Lower lobe of right lung (tissue), 2 donors: Measurements from ENCODE around the gene ZXDC. TPM values are rescaled to one million over a fixed set of nuclear protein-coding genes. Genes with fewer than 3 reads are reported as not detected.

Experiments used
- ATAC-seq, 2 donors: fragments of 200-7000 bp; cut with Tn5 transposase; one replicate each; pipeline ENCODE4 v1.9.1; 2020 to 2022; ENCODE audit warnings: mild to moderate bottlenecking in 2 of 2, moderate library complexity in 2 of 2
- DNase-seq: peaks from one replicate; pipeline ENCODE4 v3.0.0-alpha.2; 2020
- H3K27ac ChIP-seq: fragments of 200-600 bp; one replicate; pipeline ENCODE4 v1.8.0; 2022
- H3K27me3 ChIP-seq: fragments of 200-600 bp; one replicate; pipeline ENCODE4 v1.8.0; 2022; ENCODE audit warnings: low read depth
- H3K36me3 ChIP-seq: fragments of 200-600 bp; one replicate; pipeline ENCODE4 v1.8.0; 2022; ENCODE audit warnings: mild to moderate bottlenecking
- H3K4me1 ChIP-seq: fragments of 200-600 bp; one replicate; pipeline ENCODE4 v1.8.0; 2022
- H3K4me3 ChIP-seq: fragments of 200-600 bp; one replicate; pipeline ENCODE4 v1.8.0; 2022; ENCODE audit warnings: mild to moderate bottlenecking
- H3K9me3 ChIP-seq: fragments of 200-600 bp; one replicate; pipeline ENCODE4 v1.8.0; 2022
- CTCF ChIP-seq: fragments of 200-600 bp; IDR thresholded peaks from one replicate; pipeline ENCODE4 v1.8.0; 2022; ENCODE audit warnings: antibody characterized with exemption, mild to moderate bottlenecking
- intact Hi-C: fragments of 100-400 bp; cut with DNase I; formaldehyde crosslinking; loops from one replicate; pipeline ENCODE4 v1.11.0; 2022
- total RNA-seq: library from RNA; stranded (reverse); fragmentation: NEBNext Ultra II Directional; extraction: Animal tissue kit (Norgen Biotek cat#: 25700); gene quantifications from one replicate; pipeline ENCODE4 v1.2.1, GENCODE V29; 2021
- donor health status: DM: no; HTN: yes; CAD: no; lungs with severe emphysema.

The ZXDC gene
- total RNA-seq, 1 donor from 2014 or later, result 40.4 TPM

- intact Hi-C loops, result no loop called here
- no peaks in the 10 kb centered on the region for H3K27me3 ChIP-seq
- H3K9me3 ChIP-seq, result no peaks in the 10 kb centered on the region
- peak in 1 of 2 donors; percentile 50 for ATAC-seq
- TF ChIP-seq CTCF, result no peak
- no peak for DNase-seq
- no peak overlapping the region for H3K27ac ChIP-seq
- H3K4me1 ChIP-seq, result peaks cover 42% of the 10 kb centered on the region
- H3K4me3 ChIP-seq, result no peak overlapping the region
- H3K36me3 ChIP-seq, result peaks cover 100% of the 10 kb centered on the region
Observed at GRCh38 chr3:126464494-126464893, 11.2 kb downstream of the ZXDC start.

GRCh38 chr3:126464093-126464492 lies 11.6 kb downstream of the ZXDC start:
- Histone ChIP-seq H3K36me3 (peaks cover 100% of the 10 kb centered on the region), H3K4me1 (peaks cover 42% of the 10 kb centered on the region), H3K27me3 (no peaks in the 10 kb centered on the region), H3K27ac (no peak overlapping the region), H3K4me3 (no peak overlapping the region), H3K9me3 (no peaks in the 10 kb centered on the region)
- intact Hi-C loops, result no loop called here
- TF ChIP-seq CTCF, result no peak
- ATAC-seq (no peak), DNase-seq (no peak)

- no peak overlapping the region for H3K4me3 ChIP-seq
- intact Hi-C loops, result no loop called here
- TF ChIP-seq CTCF, result no peak
- H3K4me1 ChIP-seq, result peaks cover 37% of the 10 kb centered on the region
- H3K27me3 ChIP-seq, result no peaks in the 10 kb centered on the region
- H3K36me3 ChIP-seq, result peaks cover 100% of the 10 kb centered on the region
- DNase-seq, result no peak
- no peaks in the 10 kb centered on the region for H3K9me3 ChIP-seq
- H3K27ac ChIP-seq, result no peak overlapping the region
- no peak for ATAC-seq
Observed at GRCh38 chr3:126463521-126463920, 12.2 kb downstream of the ZXDC start.

- intact Hi-C loops, result no loop called here
- H3K36me3 ChIP-seq, result peaks cover 100% of the 10 kb centered on the region
- H3K4me1 ChIP-seq, result peaks cover 20% of the 10 kb centered on the region
- ATAC-seq, result no peak
- H3K9me3 ChIP-seq, result no peaks in the 10 kb centered on the region
- DNase-seq, result no peak
- no peak overlapping the region for H3K27ac ChIP-seq
- H3K27me3 ChIP-seq, result no peaks in the 10 kb centered on the region
- no peak for TF ChIP-seq CTCF
- no peak overlapping the region for H3K4me3 ChIP-seq
Observed at GRCh38 chr3:126461450-126462070, 14.1 kb downstream of the ZXDC start.

- Histone ChIP-seq H3K4me1 (peaks cover 8% of the 10 kb centered on the region), H3K36me3 (peaks cover 99% of the 10 kb centered on the region), H3K9me3 (no peaks in the 10 kb centered on the region), H3K27ac (no peak overlapping the region), H3K27me3 (no peaks in the 10 kb centered on the region), H3K4me3 (no peak overlapping the region)
- no peak for DNase-seq
- ATAC-seq, result no peak
- TF ChIP-seq CTCF, result no peak
- intact Hi-C loops, result no loop called here
Observed at GRCh38 chr3:126460381-126460780, 15.3 kb downstream of the ZXDC start.
